C4-2B (cell line): Measurements from ENCODE around the gene SLC12A9.

Experiments
- ZFX ChIP-seq: fragments of 450-650 bp; IDR thresholded peaks from 2 replicates; pipeline ENCODE4 v1.6.1; 2017
- TF ChIP-seq, protein P1 (sequence below): fragments of 450-650 bp; conservative IDR thresholded peaks from 2 replicates; pipeline ENCODE4 v1.5.1; 2017; ENCODE audit warnings: mild to moderate bottlenecking

DNA sequence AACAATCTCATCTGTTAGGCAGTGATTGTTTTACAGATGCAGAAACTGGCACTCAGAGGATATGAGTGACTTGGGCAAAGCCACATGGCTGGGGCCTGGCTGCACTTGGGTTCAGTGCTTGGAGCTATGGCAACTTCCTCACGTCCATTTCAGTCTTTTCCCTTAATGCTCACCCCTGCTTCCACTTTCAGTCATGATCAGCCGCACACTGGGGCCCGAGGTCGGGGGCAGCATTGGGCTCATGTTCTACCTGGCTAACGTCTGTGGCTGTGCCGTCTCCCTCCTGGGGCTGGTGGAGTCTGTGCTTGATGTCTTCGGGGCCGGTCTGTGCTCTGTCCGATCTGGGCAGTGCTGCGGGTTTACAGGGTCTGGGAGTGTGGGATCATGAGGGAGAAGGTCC is 3.0 kb downstream of the SLC12A9 start:
- TF ChIP-seq, protein P1, sequence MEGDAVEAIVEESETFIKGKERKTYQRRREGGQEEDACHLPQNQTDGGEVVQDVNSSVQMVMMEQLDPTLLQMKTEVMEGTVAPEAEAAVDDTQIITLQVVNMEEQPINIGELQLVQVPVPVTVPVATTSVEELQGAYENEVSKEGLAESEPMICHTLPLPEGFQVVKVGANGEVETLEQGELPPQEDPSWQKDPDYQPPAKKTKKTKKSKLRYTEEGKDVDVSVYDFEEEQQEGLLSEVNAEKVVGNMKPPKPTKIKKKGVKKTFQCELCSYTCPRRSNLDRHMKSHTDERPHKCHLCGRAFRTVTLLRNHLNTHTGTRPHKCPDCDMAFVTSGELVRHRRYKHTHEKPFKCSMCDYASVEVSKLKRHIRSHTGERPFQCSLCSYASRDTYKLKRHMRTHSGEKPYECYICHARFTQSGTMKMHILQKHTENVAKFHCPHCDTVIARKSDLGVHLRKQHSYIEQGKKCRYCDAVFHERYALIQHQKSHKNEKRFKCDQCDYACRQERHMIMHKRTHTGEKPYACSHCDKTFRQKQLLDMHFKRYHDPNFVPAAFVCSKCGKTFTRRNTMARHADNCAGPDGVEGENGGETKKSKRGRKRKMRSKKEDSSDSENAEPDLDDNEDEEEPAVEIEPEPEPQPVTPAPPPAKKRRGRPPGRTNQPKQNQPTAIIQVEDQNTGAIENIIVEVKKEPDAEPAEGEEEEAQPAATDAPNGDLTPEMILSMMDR = no peak
- TF ChIP-seq ZFX = no peak
